A549 (cell line): Measurements from ENCODE around the gene WASHC3. TPM values are rescaled to one million over a fixed set of nuclear protein-coding genes. Genes with fewer than 3 reads are reported as not detected.

Experiments used
- ATAC-seq, 2 experiments: fragments of 200-7000 bp in 1 of 2; fragments of >200 bp in 1 of 2; cut with Nextera tagmentation in 1 of 2; cut with Tn5 transposase in 1 of 2; 3 replicates each; pipeline versions ENCODE4 v1.8.0 to v1.9.1; 2018 to 2020; ENCODE audit warnings: mild to moderate bottlenecking in 1 of 2, moderate library complexity in 1 of 2
- CTCF ChIA-PET: fragments of 300-600 bp; sonication (Branson Sonifier 250); formaldehyde crosslinking; extraction: SDS; loops from one replicate; lab custom pipeline; 2021; ENCODE audit warnings: antibody characterized with exemption, inconsistent platforms; lab: Yijun Ruan, JAX
- POLR2A ChIA-PET: fragments of 350-600 bp; formaldehyde crosslinking; extraction: SDS; loops from one replicate; lab custom pipeline; 2021; ENCODE audit warnings: antibody characterized with exemption, inconsistent platforms; lab: Yijun Ruan, JAX
- DNase-seq, 2 experiments: peaks; one replicate each; pipeline versions ENCODE4 v3.0.0 to v3.0.0-alpha.2; 2011 to 2016; ENCODE audit warnings: low read depth in 1 of 2, low spot score in 1 of 2
- FAIRE-seq: peaks from 2 replicates; lab custom pipeline; 2011; peaks lifted over from hg19 to GRCh38; lab: Jason Lieb, UNC
- H3K27ac ChIP-seq, 2 experiments: fragments of >200 bp; sonication (Bioruptor Twin); formaldehyde crosslinking; 3 replicates each; pipeline ENCODE4 v1.5.1; 2016 to 2017
- H3K4me1 ChIP-seq: fragments of >200 bp; sonication (Bioruptor Twin); formaldehyde crosslinking; 3 replicates; pipeline ENCODE4 v1.6.1; 2016
- H3K4me2 ChIP-seq: fragments of >200 bp; sonication (Bioruptor Twin); formaldehyde crosslinking; 3 replicates; pipeline ENCODE4 v1.6.1; 2016
- H3K4me3 ChIP-seq: fragments of >200 bp; sonication (Bioruptor Twin); formaldehyde crosslinking; 3 replicates; pipeline ENCODE4 v1.5.1; 2016
- H3K9me3 ChIP-seq: fragments of >200 bp; sonication (Bioruptor Twin); formaldehyde crosslinking; 3 replicates; pipeline ENCODE4 v1.6.1; 2016
- ATOH8 ChIP-seq: fragments of 250-450 bp; sonication (Bioruptor Pico); IDR thresholded peaks from 2 replicates; pipeline ENCODE4 v1.5.0; 2020; ENCODE audit warnings: low read depth, mild to moderate bottlenecking, moderate library complexity
- CEBPB ChIP-seq, 2 experiments: fragments of >200 bp in 1 of 2; sonication (Bioruptor Twin) in 1 of 2; formaldehyde crosslinking in 1 of 2; IDR thresholded peaks; 2 replicates each; pipeline ENCODE4 v1.6.1; 2012 to 2016
- CTCF ChIP-seq: fragments of >200 bp; sonication (Bioruptor Twin); formaldehyde crosslinking; IDR thresholded peaks from 3 replicates; pipeline ENCODE4 v1.5.1; 2016
- ESRRA ChIP-seq: fragments of 150-350 bp; IDR thresholded peaks from 2 replicates; pipeline ENCODE4 v1.6.1; 2014; ENCODE audit warnings: mild to moderate bottlenecking, low read length, borderline replicate concordance
- GATA3 ChIP-seq: IDR thresholded peaks from 2 replicates; pipeline ENCODE4 v1.6.1; 2012; ENCODE audit warnings: borderline replicate concordance
- HEYL ChIP-seq: fragments of 250-450 bp; sonication (Bioruptor Pico); IDR thresholded peaks from 2 replicates; pipeline ENCODE4 v1.8.0; 2021; ENCODE audit warnings: mild to moderate bottlenecking, moderate library complexity
- HMGXB4 ChIP-seq: fragments of 250-450 bp; sonication (Bioruptor Pico); IDR thresholded peaks from 2 replicates; pipeline ENCODE4 v1.5.0; 2021; ENCODE audit warnings: mild to moderate bottlenecking, moderate library complexity, borderline replicate concordance
- HOXB13 ChIP-seq: fragments of 250-450 bp; sonication (Bioruptor Pico); IDR thresholded peaks from 2 replicates; pipeline ENCODE4 v1.5.0; 2020; ENCODE audit warnings: low read depth, mild to moderate bottlenecking, moderate library complexity
- JUNB ChIP-seq: fragments of >200 bp; sonication (Bioruptor Twin); formaldehyde crosslinking; IDR thresholded peaks from 2 replicates; pipeline ENCODE4 v1.6.1; 2016
- KDM1A ChIP-seq: fragments of 200-600 bp; sonication (generic); IDR thresholded peaks from 2 replicates; pipeline ENCODE4 v1.6.1; 2016; ENCODE audit warnings: low read depth, mild to moderate bottlenecking
- KDM5A ChIP-seq: fragments of 200-600 bp; sonication (generic); IDR thresholded peaks from 2 replicates; pipeline ENCODE4 v1.6.1; 2016; ENCODE audit warnings: antibody characterized with exemption, mild to moderate bottlenecking
- MAFK ChIP-seq: fragments of 450-650 bp; IDR thresholded peaks from 2 replicates; pipeline ENCODE4 v1.6.1; 2014; ENCODE audit not compliant: partially characterized antibody
- MAZ ChIP-seq: fragments of 150-350 bp; IDR thresholded peaks from 2 replicates; pipeline ENCODE4 v1.6.1; 2014; ENCODE audit warnings: antibody characterized with exemption, low read depth, low read length, borderline replicate concordance
- NPAS2 ChIP-seq: fragments of 250-450 bp; sonication (Bioruptor Pico); IDR thresholded peaks from 2 replicates; pipeline ENCODE4 v1.8.0; 2022; ENCODE audit warnings: mild to moderate bottlenecking, moderate library complexity, borderline replicate concordance
- NR3C1 ChIP-seq: fragments of >200 bp; sonication (Bioruptor Twin); formaldehyde crosslinking; IDR thresholded peaks from 3 replicates; pipeline ENCODE4 v1.6.1; 2017
- POLR2A ChIP-seq: IDR thresholded peaks from 2 replicates; pipeline ENCODE4 v1.6.1; 2012; ENCODE audit warnings: mild to moderate bottlenecking, low read length
- RAD21 ChIP-seq, 2 experiments: fragments of >200 bp in 1 of 2; sonication (Bioruptor Twin) in 1 of 2; formaldehyde crosslinking in 1 of 2; IDR thresholded peaks in 1 of 2; conservative IDR thresholded peaks in 1 of 2; 2 replicates in 1 of 2; 3 replicates in 1 of 2; pipeline ENCODE4 v1.6.1; 2012 to 2018; ENCODE audit warnings: inconsistent platforms in 1 of 2
- REST ChIP-seq: fragments of 200-600 bp; sonication (generic); IDR thresholded peaks from 2 replicates; pipeline ENCODE4 v1.6.1; 2016; ENCODE audit warnings: antibody characterized with exemption, mild to moderate bottlenecking, moderate library complexity
- RFX5 ChIP-seq: fragments of 450-650 bp; IDR thresholded peaks from 2 replicates; pipeline ENCODE4 v1.7.1; 2014; ENCODE audit warnings: antibody characterized with exemption, mild to moderate bottlenecking, moderate library complexity
- ZFP36 ChIP-seq: fragments of 450-650 bp; IDR thresholded peaks from 2 replicates; pipeline ENCODE4 v1.6.1; 2014; ENCODE audit warnings: borderline replicate concordance; ENCODE audit not compliant: partially characterized antibody
- WGBS: methylation state at CpG from one replicate; pipeline ENCODE4 v1.1.6; 2017; ENCODE audit errors: missing lambda C conversion rate; 5-methylcytosine and 5-hydroxymethylcytosine counted together
- polyA plus RNA-seq, 4 experiments: library from polyadenylated mRNA; depleted of rRNA in 3 of 4; stranded (reverse); fragments of >200 nt; fragmentation: RNase III in 1 of 4; extraction: RNeasy Plus Mini Kit Qiagen cat#74134 plus additional on column Dnase treatment in 1 of 4; gene quantifications; 2 replicates in 3 of 4; 3 replicates in 1 of 4; pipeline ENCODE4 v1.2.3, GENCODE V29; 2011 to 2017

The WASHC3 gene
- polyA plus RNA-seq, 2 of the 4 experiments (the other 2 are of a cell fraction): 39.1 to 54.9 TPM

GRCh38 chr12:102010265-102010994 is 51.4 kb downstream of the WASHC3 start:
- Histone ChIP-seq H3K27ac (no peak overlapping the region), H3K9me3 (no peaks in the 10 kb centered on the region), H3K4me2 (no peak overlapping the region), H3K4me3 (no peak overlapping the region), H3K4me1 (no peaks in the 10 kb centered on the region)
- ChIA-PET POLR2A (no interaction called here), CTCF (no interaction called here)
- TF ChIP-seq HEYL (CRISPR knock-in tag) (no peak), ESRRA (no peak), ATOH8 (CRISPR knock-in tag) (no peak), MAZ (no peak), KDM1A (no peak), KDM5A (no peak), HOXB13 (no peak), NR3C1 (no peak), JUNB (no peak), RFX5 (no peak), CEBPB (IDR thresholded peaks at IDR 0.05) (no peak), CTCF (no peak), REST (no peak), POLR2A (no peak), NPAS2 (no peak), MAFK (no peak)
- ATAC-seq: no peak
- no peak for DNase-seq
- no peak for FAIRE-seq
- 83% methylated on average over 8 of the region's 8 CpGs for WGBS

- no peak for FAIRE-seq
- WGBS: 87% methylated on average over 3 of the region's 3 CpGs
- ChIA-PET CTCF (no interaction called here), POLR2A (no interaction called here)
- no peak for ATAC-seq
- Histone ChIP-seq H3K4me3 (no peak overlapping the region), H3K27ac (no peak overlapping the region), H3K4me1 (no peaks in the 10 kb centered on the region), H3K9me3 (no peaks in the 10 kb centered on the region), H3K4me2 (no peak overlapping the region)
- no peak for DNase-seq
- no peak for TF ChIP-seq RAD21 (conservative IDR thresholded peaks at IDR 0.05 in 1 of 2, IDR thresholded peaks at IDR 0.05 in 1 of 2)
Measured at GRCh38 chr12:102009796-102010195, 52.0 kb downstream of the WASHC3 start.

- DNase-seq: no peak
- Histone ChIP-seq H3K27ac (no peak overlapping the region), H3K4me2 (no peak overlapping the region), H3K9me3 (no peaks in the 10 kb centered on the region), H3K4me1 (no peaks in the 10 kb centered on the region), H3K4me3 (no peak overlapping the region)
- CTCF ChIA-PET: no interaction called here
- TF ChIP-seq MAZ (no peak), NPAS2 (no peak), HMGXB4 (CRISPR knock-in tag) (no peak), ZFP36 (no peak), NR3C1 (no peak), KDM5A (no peak), GATA3 (no peak)
- no peak for ATAC-seq
- POLR2A ChIA-PET: no interaction called here
- no peak for FAIRE-seq
- 47% methylated on average over 1 of the region's 1 CpG for WGBS
Measured at GRCh38 chr12:102008615-102009126, 53.1 kb downstream of the WASHC3 start.
